Activated CD8-positive, alpha-beta memory T cell treated with anti-CD3 and anti-CD28 coated beads, Interleukin-2, amount 10 ng/mL, durations not matched to agents 7 days and 5 days (primary cell): ENCODE results near the gene ARMH1. TPM values are rescaled to one million over a fixed set of nuclear protein-coding genes. Genes with fewer than 3 reads are reported as not detected.
"Not testable (repeated sequence)": the region's sequence is repeated elsewhere in the genome, so short reads cannot be mapped to it uniquely, and the experiment has no call there.

Source experiments
- ATAC-seq: fragments of 150-1000 bp; cut with Tn5 transposase; one replicate; pipeline ENCODE4 v1.10.0; 2021; ENCODE audit warnings: moderate library complexity
- CTCF ChIA-PET: fragments of 350-600 bp; sonication (Branson Sonifier 250); formaldehyde crosslinking; loops from one replicate; lab custom pipeline; 2021; ENCODE audit warnings: antibody characterized with exemption; lab: Charles Lee
- DNase-seq: peaks from one replicate; pipeline ENCODE4 v3.0.0-alpha.2; 2020
- H3K27ac Mint-ChIP-seq: one replicate; pipeline ENCODE4 v1.8.0; 2021; ENCODE audit warnings: mild to moderate bottlenecking, mixed read lengths
- H3K27me3 Mint-ChIP-seq: one replicate; pipeline ENCODE4 v1.8.0; 2021; ENCODE audit warnings: mixed read lengths
- H3K36me3 Mint-ChIP-seq: one replicate; pipeline ENCODE4 v1.8.0; 2021; ENCODE audit warnings: mild to moderate bottlenecking, mixed read lengths
- H3K4me1 Mint-ChIP-seq: one replicate; pipeline ENCODE4 v1.8.0; 2021; ENCODE audit warnings: mixed read lengths
- H3K4me3 Mint-ChIP-seq: one replicate; pipeline ENCODE4 v1.8.0; 2021; ENCODE audit warnings: mild to moderate bottlenecking, moderate library complexity, mixed read lengths
- H3K9me3 Mint-ChIP-seq: one replicate; pipeline ENCODE4 v1.8.0; 2022; ENCODE audit warnings: low read depth, mixed read lengths
- total RNA-seq, 2 experiments: library from RNA; stranded (reverse); gene quantifications; one replicate each; pipeline ENCODE4 v1.2.3, GENCODE V29; 2021

The ARMH1 gene
- total RNA-seq, 2 experiments from 2014 or later, result 17.0 to 17.2 TPM

DNA sequence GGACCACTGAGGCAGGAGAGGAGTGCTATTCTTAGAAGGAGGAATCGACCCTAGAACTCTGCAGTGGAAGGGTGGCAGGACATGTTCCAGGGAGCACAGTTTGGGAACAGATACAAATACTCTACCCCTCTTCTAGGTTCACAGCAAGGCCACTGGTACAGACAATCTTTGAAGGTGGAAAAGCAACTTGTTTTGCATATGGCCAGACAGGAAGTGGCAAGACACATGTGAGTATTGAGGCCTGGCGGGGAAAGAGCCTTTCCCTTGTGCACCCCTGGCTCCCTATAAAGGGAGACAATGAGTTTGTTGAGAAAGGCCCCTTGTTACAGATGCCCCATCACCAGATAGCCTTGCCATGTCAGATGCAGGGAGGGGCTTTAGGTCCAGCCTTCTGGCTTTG is 82.9 kb downstream of the ARMH1 start:
- Mint-ChIP-seq H3K36me3 (peaks cover 75% of the 10 kb centered on the region), H3K27me3 (no peaks in the 10 kb centered on the region), H3K4me1 (peaks cover 15% of the 10 kb centered on the region), H3K27ac (peak overlapping the region; percentile 63), H3K9me3 (no peaks in the 10 kb centered on the region), H3K4me3 (no peak overlapping the region)
- ATAC-seq (no peak), DNase-seq (no peak)
- CTCF ChIA-PET, result no interaction called here

DNA sequence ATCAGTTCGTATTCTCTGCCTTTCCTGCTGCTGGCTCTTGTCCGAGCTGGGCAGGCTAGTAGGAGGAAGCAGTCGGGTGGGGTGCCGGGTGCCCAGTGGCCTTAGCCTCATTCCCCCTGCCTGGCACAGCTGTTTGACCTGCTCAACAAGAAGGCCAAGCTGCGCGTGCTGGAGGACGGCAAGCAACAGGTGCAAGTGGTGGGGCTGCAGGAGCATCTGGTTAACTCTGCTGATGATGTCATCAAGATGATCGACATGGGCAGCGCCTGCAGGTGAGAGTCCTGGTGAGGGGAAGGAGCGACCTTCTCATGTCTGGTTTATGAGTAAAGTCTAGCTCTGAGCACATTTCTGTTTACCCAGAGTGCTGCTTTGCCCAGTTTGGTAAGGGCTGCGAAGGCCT is 84.6 kb downstream of the ARMH1 start:
- no peaks in the 10 kb centered on the region for H3K27me3 Mint-ChIP-seq
- H3K4me3 Mint-ChIP-seq, result no peak overlapping the region
- H3K27ac Mint-ChIP-seq, result no peak overlapping the region
- DNase-seq (no peak), ATAC-seq (no peak)
- peaks cover 15% of the 10 kb centered on the region for H3K4me1 Mint-ChIP-seq
- H3K36me3 Mint-ChIP-seq, result peaks cover 77% of the 10 kb centered on the region
- CTCF ChIA-PET, result interaction anchor here (1.0 to 1.5 kb wide), 3 partner anchors 12 to 28 kb away, joined by 3 to 4 read pairs (median 3); partner anchors contain the start of gene RNU5D-1
- H3K9me3 Mint-ChIP-seq, result no peaks in the 10 kb centered on the region

DNA sequence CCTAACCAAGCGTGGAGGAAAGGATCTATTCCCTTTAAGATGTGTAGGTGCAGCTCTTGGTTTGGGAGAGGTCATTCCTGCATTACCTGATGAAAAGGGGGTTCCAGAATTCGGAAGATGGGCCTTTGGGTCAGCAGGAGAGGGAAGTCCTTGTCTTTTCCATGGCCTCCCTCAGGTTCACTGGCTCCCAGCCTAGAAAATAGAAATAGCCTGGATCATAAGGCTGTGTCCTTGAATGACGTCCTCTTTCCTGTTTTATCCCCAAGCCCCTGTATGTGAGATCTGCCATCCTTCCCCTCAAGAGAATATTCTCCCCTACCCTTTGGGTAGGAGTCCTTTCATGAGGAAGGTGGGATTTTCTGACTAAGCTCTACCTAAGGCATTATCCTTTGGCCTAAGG is 86.4 kb downstream of the ARMH1 start:
- ATAC-seq (no peak), DNase-seq (no peak)
- Mint-ChIP-seq H3K4me3 (no peak overlapping the region), H3K36me3 (peaks cover 66% of the 10 kb centered on the region), H3K27ac (no peak overlapping the region), H3K4me1 (peaks cover 12% of the 10 kb centered on the region), H3K27me3 (no peaks in the 10 kb centered on the region), H3K9me3 (no peaks in the 10 kb centered on the region)
- CTCF ChIA-PET, result no interaction called here

DNA sequence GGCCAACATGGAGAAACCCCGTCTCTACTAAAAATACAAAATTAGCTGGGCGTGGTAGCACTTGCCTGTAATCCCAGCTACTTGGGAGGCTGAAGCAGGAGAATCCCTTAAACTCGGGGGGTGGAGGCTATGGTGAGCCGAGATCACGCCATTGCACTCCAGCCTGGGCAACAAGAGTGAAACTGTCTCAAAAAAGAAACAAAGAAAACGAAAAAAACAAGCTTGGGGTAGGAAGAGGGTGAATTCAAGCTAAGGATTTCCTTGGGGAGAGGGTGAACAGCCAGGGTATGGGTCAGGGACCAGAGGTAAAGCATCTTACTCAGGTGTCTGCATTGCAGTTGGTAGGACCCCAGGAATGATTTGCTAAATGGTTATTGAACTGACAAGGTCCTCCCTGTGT is 91.9 kb downstream of the ARMH1 start:
- not testable (repeated sequence) for DNase-seq, ATAC-seq, H3K4me3 Mint-ChIP-seq, H3K27me3 Mint-ChIP-seq, H3K4me1 Mint-ChIP-seq, H3K9me3 Mint-ChIP-seq, H3K27ac Mint-ChIP-seq
- H3K36me3 Mint-ChIP-seq, result peaks cover 40% of the 10 kb centered on the region
- CTCF ChIA-PET, result interaction anchor here (1.4 kb wide), 1 partner anchor 34 kb away, joined by 3 read pairs; the partner anchor contains the start of gene PLK3

Other genes starting within 250 kb of the ARMH1 start
- gene TMEM53, start 233 bp upstream of the ARMH1 start, total RNA-seq, result 1 to 10 TPM; 3.6 to 3.7 TPM
- not detected for gene RNU5D-1, start 56.5 kb downstream of the ARMH1 start, total RNA-seq
- gene KIF2C, start 65.1 kb downstream of the ARMH1 start, total RNA-seq, result 100 to 1,000 TPM; 102 to 107 TPM
- gene RPS8, start 100.8 kb downstream of the ARMH1 start, total RNA-seq, result 1,000 to 10,000 TPM; 1,353 to 1,538 TPM
- gene BEST4, start 113.5 kb downstream of the ARMH1 start, total RNA-seq, result under 1 TPM; 0.73 to 0.79 TPM
- 10 to 100 TPM; 43.1 to 48.9 TPM for gene PLK3, start 125.7 kb downstream of the ARMH1 start, total RNA-seq
- gene DYNLT4, start 132.6 kb downstream of the ARMH1 start, total RNA-seq, result 1 to 10 TPM in 1 of 2 experiments, under 1 TPM in 1; 0.40 to 1.3 TPM
- gene BTBD19, start 133.8 kb downstream of the ARMH1 start, total RNA-seq, result 1 to 10 TPM; 3.7 to 4.5 TPM
- 1 to 10 TPM in 1 of 2 experiments, under 1 TPM in 1; 0.82 to 3.6 TPM for gene PTCH2, start 168.5 kb downstream of the ARMH1 start, total RNA-seq